H1 (cell line): ENCODE results near the gene TRAF5. TPM values are rescaled to one million over a fixed set of nuclear protein-coding genes. Genes with fewer than 3 reads are reported as not detected.

Experiments
- CTCF ChIA-PET: fragments of 300-600 bp; sonication (Branson Sonifier 250); formaldehyde crosslinking; loops from one replicate; lab custom pipeline; 2021; ENCODE audit not compliant: partially characterized antibody; lab: Charles Lee
- POLR2A ChIA-PET: fragments of 300-600 bp; sonication (Branson Sonifier 250); formaldehyde crosslinking; loops from one replicate; lab custom pipeline; 2021; ENCODE audit warnings: inconsistent platforms; ENCODE audit not compliant: partially characterized antibody; lab: Charles Lee
- DNase-seq, 2 experiments: peaks; one replicate each; pipeline versions ENCODE4 v3.0.0 to v3.0.0-alpha.2; 2010 to 2022; ENCODE audit warnings: low spot score in 2 of 2, low read depth in 1 of 2, mixed read lengths in 1 of 2
- FAIRE-seq: peaks from 2 replicates; lab custom pipeline; 2011; peaks lifted over from hg19 to GRCh38; lab: Jason Lieb, UNC
- H2AFZ ChIP-seq: 2 replicates; pipeline ENCODE4 v1.8.1; 2012; ENCODE audit warnings: low read length, inconsistent platforms
- H2AK5ac ChIP-seq: 2 replicates; pipeline ENCODE4 v1.6.1; 2013; ENCODE audit warnings: low read depth, low read length
- H2BK120ac ChIP-seq: replicated peaks from 2 replicates; pipeline ENCODE3; 2013; ENCODE audit warnings: low read depth, low read length, inconsistent platforms
- H2BK12ac ChIP-seq: 2 replicates; pipeline ENCODE4 v1.6.1; 2013; ENCODE audit warnings: low read depth, low read length
- H2BK15ac ChIP-seq: 2 replicates; pipeline ENCODE4 v1.6.1; 2013; ENCODE audit warnings: low read length
- H2BK20ac ChIP-seq: 2 replicates; pipeline ENCODE4 v1.6.1; 2013; ENCODE audit warnings: low read length
- H2BK5ac ChIP-seq: 2 replicates; pipeline ENCODE4 v1.6.1; 2013; ENCODE audit warnings: low read depth, low read length
- H3K14ac ChIP-seq: 2 replicates; pipeline ENCODE4 v1.6.1; 2013; ENCODE audit warnings: inconsistent platforms; ENCODE audit not compliant: insufficient read length
- H3K18ac ChIP-seq: 2 replicates; pipeline ENCODE4 v1.6.1; 2013; ENCODE audit warnings: low read length; ENCODE audit errors: extremely low read depth
- H3K23ac ChIP-seq: 2 replicates; pipeline ENCODE4 v1.6.1; 2013; ENCODE audit warnings: inconsistent platforms; ENCODE audit not compliant: insufficient read length
- H3K23me2 ChIP-seq: 2 replicates; pipeline ENCODE4 v1.6.1; 2013; ENCODE audit warnings: low read depth, low read length
- H3K27ac ChIP-seq: 2 replicates; pipeline ENCODE4 v1.6.1; 2011; ENCODE audit warnings: low read depth, low read length, inconsistent platforms
- H3K27me3 ChIP-seq, 4 experiments: replicated peaks in 1 of 4; 1 replicate in 1 of 4; 2 replicates in 3 of 4; pipeline versions ENCODE4 v1.6.1 to v1.8.1; 2011 to 2013; ENCODE audit warnings: low read length in 3 of 4, mild to moderate bottlenecking in 3 of 4, inconsistent platforms in 2 of 4, mixed read lengths in 2 of 4, moderate library complexity in 1 of 4; ENCODE audit not compliant: control insufficient read depth in 3 of 4, insufficient read depth in 3 of 4; ENCODE audit errors: extremely low read depth in 1 of 4
- H3K36me3 ChIP-seq, 4 experiments: 2 replicates each; pipeline versions ENCODE4 v1.6.1 to v1.8.1; 2011 to 2013; ENCODE audit warnings: mild to moderate bottlenecking in 4 of 4, low read length in 3 of 4, moderate library complexity in 2 of 4, control low read depth in 1 of 4, inconsistent platforms in 1 of 4; ENCODE audit not compliant: insufficient read depth in 4 of 4, control insufficient read depth in 2 of 4
- H3K4ac ChIP-seq: replicated peaks from 2 replicates; pipeline ENCODE3; 2013; ENCODE audit warnings: low read length, low read depth, mixed read lengths, inconsistent platforms; ENCODE audit not compliant: insufficient read length
- H3K4me1 ChIP-seq, 4 experiments: replicated peaks in 1 of 4; 1 replicate in 1 of 4; 2 replicates in 3 of 4; pipeline versions ENCODE4 v1.6.1 to v1.8.1; 2011 to 2013; ENCODE audit warnings: low read length in 3 of 4, inconsistent platforms in 2 of 4, mixed read lengths in 1 of 4; ENCODE audit not compliant: insufficient read depth in 4 of 4, control insufficient read depth in 3 of 4
- H3K4me2 ChIP-seq, 2 experiments: 2 replicates each; pipeline versions ENCODE4 v1.6.1 to v1.8.1; 2011 to 2013; ENCODE audit warnings: low read depth in 2 of 2, low read length in 2 of 2, control low read depth in 1 of 2, inconsistent platforms in 1 of 2, mild to moderate bottlenecking in 1 of 2; ENCODE audit not compliant: insufficient read depth in 1 of 2
- H3K4me3 ChIP-seq, 4 experiments: fragments of 200-600, 300-600 bp in 1 of 4; sonication (generic), shearing (Covaris generic), sonication (Bioruptor Twin) in 1 of 4; 2 replicates each; pipeline versions ENCODE4 v1.5.1 to v1.8.1; 2011 to 2016; ENCODE audit warnings: low read length in 4 of 4, low read depth in 3 of 4, control low read depth in 2 of 4, inconsistent platforms in 2 of 4, mild to moderate bottlenecking in 2 of 4, mixed read lengths in 1 of 4, moderate library complexity in 1 of 4; ENCODE audit not compliant: insufficient read depth in 2 of 4; ENCODE audit errors: extremely low read depth in 1 of 4
- H3K56ac ChIP-seq: replicated peaks from 2 replicates; pipeline ENCODE3; 2013; ENCODE audit warnings: low read depth, mild to moderate bottlenecking, mixed read lengths, low read length, inconsistent platforms; ENCODE audit not compliant: insufficient read length
- H3K79me1 ChIP-seq: 2 replicates; pipeline ENCODE4 v1.6.1; 2013; ENCODE audit warnings: low read depth, low read length, control low read depth
- H3K79me2 ChIP-seq, 2 experiments: 2 replicates each; pipeline versions ENCODE4 v1.6.1 to v1.8.1; 2012 to 2013; ENCODE audit warnings: low read length in 2 of 2, mild to moderate bottlenecking in 2 of 2, inconsistent platforms in 1 of 2; ENCODE audit not compliant: insufficient read depth in 2 of 2, control insufficient read depth in 1 of 2
- H3K9ac ChIP-seq, 4 experiments: replicated peaks in 1 of 4; 1 replicate in 1 of 4; 2 replicates in 3 of 4; pipeline versions ENCODE4 v1.6.1 to v1.8.1; 2011 to 2013; ENCODE audit warnings: low read depth in 3 of 4, low read length in 3 of 4, control low read depth in 2 of 4, mild to moderate bottlenecking in 2 of 4, moderate library complexity in 2 of 4, inconsistent platforms in 1 of 4; ENCODE audit errors: extremely low read depth in 1 of 4
- H3K9me3 ChIP-seq, 2 experiments: 2 replicates each; pipeline versions ENCODE4 v1.6.1 to v1.8.1; 2012 to 2013; ENCODE audit warnings: mild to moderate bottlenecking in 2 of 2, moderate library complexity in 2 of 2, control low read depth in 1 of 2, inconsistent platforms in 1 of 2, low read depth in 1 of 2, low read length in 1 of 2, mixed read lengths in 1 of 2; ENCODE audit not compliant: insufficient read depth in 2 of 2
- H4K20me1 ChIP-seq, 2 experiments: replicated peaks in 1 of 2; 2 replicates each; pipeline versions ENCODE3 to v1.8.1; 2011 to 2013; ENCODE audit warnings: inconsistent platforms in 2 of 2, low read length in 2 of 2, mild to moderate bottlenecking in 1 of 2; ENCODE audit not compliant: insufficient read depth in 2 of 2, control insufficient read depth in 1 of 2
- H4K5ac ChIP-seq: 2 replicates; pipeline ENCODE4 v1.6.1; 2013; ENCODE audit warnings: low read length, low read depth, mixed read lengths, inconsistent platforms; ENCODE audit not compliant: insufficient read length
- H4K8ac ChIP-seq: 2 replicates; pipeline ENCODE4 v1.8.0; 2013; ENCODE audit warnings: mild to moderate bottlenecking, moderate library complexity, low read length, inconsistent platforms; ENCODE audit not compliant: insufficient read depth; ENCODE audit errors: extremely low read depth
- H4K91ac ChIP-seq: replicated peaks from 2 replicates; pipeline ENCODE3; 2013; ENCODE audit warnings: low read length, mixed read lengths, inconsistent platforms; ENCODE audit not compliant: insufficient read length
- CHD1 ChIP-seq: IDR thresholded peaks from 2 replicates; pipeline ENCODE4 v1.6.1; 2012; ENCODE audit warnings: low read depth, low read length, improper control_type of control experiment
- CREB1 ChIP-seq: IDR thresholded peaks from 2 replicates; pipeline ENCODE4 v1.6.1; 2012; ENCODE audit warnings: inconsistent platforms
- CTCF ChIP-seq, 3 experiments: IDR thresholded peaks; 1 replicate in 2 of 3; 2 replicates in 1 of 3; pipeline versions ENCODE4 v1.5.1 to v1.6.1; 2011; ENCODE audit warnings: low read length in 3 of 3, mild to moderate bottlenecking in 3 of 3, inconsistent platforms in 2 of 3, low read depth in 1 of 3, moderate library complexity in 1 of 3; ENCODE audit not compliant: insufficient read depth in 1 of 3; ENCODE audit errors: control extremely low read depth in 1 of 3
- E2F6 ChIP-seq: IDR thresholded peaks from 2 replicates; pipeline ENCODE4 v1.6.1; 2012; ENCODE audit warnings: inconsistent platforms
- EGR1 ChIP-seq: IDR thresholded peaks from 2 replicates; pipeline ENCODE4 v1.6.1; 2011; ENCODE audit warnings: low read depth, low read length, borderline replicate concordance
- FOSL1 ChIP-seq: IDR thresholded peaks from 2 replicates; pipeline ENCODE4 v1.6.1; 2011; ENCODE audit warnings: mild to moderate bottlenecking, low read depth, low read length, moderate library complexity; ENCODE audit not compliant: insufficient read depth
- GABPA ChIP-seq: IDR thresholded peaks from 2 replicates; pipeline ENCODE4 v1.6.1; 2011; ENCODE audit warnings: mild to moderate bottlenecking, low read length, moderate library complexity, borderline replicate concordance; ENCODE audit not compliant: insufficient read depth
- NRF1 ChIP-seq: IDR thresholded peaks from 2 replicates; pipeline ENCODE4 v1.6.1; 2011; ENCODE audit warnings: mild to moderate bottlenecking, low read depth, low read length, improper control_type of control experiment
- PHF8 ChIP-seq: fragments of 200-600 bp; sonication (generic); conservative IDR thresholded peaks from 2 replicates; pipeline ENCODE4 v1.7.1; 2012; ENCODE audit warnings: low read depth, mild to moderate bottlenecking, inconsistent platforms, low read length, moderate library complexity
- RNF2 ChIP-seq: fragments of 200-900, 300-1000 bp; sonication (generic); IDR thresholded peaks from 2 replicates; pipeline ENCODE4 v1.7.1; 2016; ENCODE audit warnings: borderline replicate concordance, low read depth, mild to moderate bottlenecking, antibody characterized with exemption, low read length; ENCODE audit not compliant: poor library complexity, severe bottlenecking; ENCODE audit errors: missing control alignments
- SIX5 ChIP-seq: IDR thresholded peaks from 2 replicates; pipeline ENCODE4 v1.6.1; 2011; ENCODE audit warnings: mild to moderate bottlenecking, low read depth, low read length
- ZNF274 ChIP-seq: IDR thresholded peaks from 2 replicates; pipeline ENCODE4 v1.7.0; 2012; ENCODE audit warnings: low read length, borderline replicate concordance; ENCODE audit errors: extremely low read depth
- polyA plus RNA-seq, 7 experiments: library from polyadenylated mRNA; depleted of rRNA in 3 of 7; stranded (reverse) in 5 of 7; unstranded in 2 of 7; fragments of >200 nt in 5 of 7; fragments of 200-250 nt in 2 of 7; gene quantifications; 1 replicate in 5 of 7; 2 replicates in 1 of 7; 4 replicates in 1 of 7; pipeline versions ENCODE4 v1.2.1 to v1.2.3, GENCODE V29; 2011 to 2013; ENCODE audit warnings: missing spikeins in 2 of 7, mixed read lengths in 2 of 7
- total RNA-seq: library from RNA; stranded (reverse); fragmentation: NEBNext Ultra II Directional; extraction: Animal tissue kit (Norgen Biotek cat#: 25700); gene quantifications from 2 replicates; pipeline ENCODE4 v1.2.1, GENCODE V29; 2021

The TRAF5 gene
- total and polyA plus RNA-seq, 2 of the 8 experiments (the other 6 are each of a cell fraction or from before 2014, with no cell fraction given) = 13.0 to 17.1 TPM

- H2BK12ac ChIP-seq = no peak overlapping the region
- H3K9me3 ChIP-seq = no peaks in the 10 kb centered on the region
- no peak overlapping the region for H2AFZ ChIP-seq
- no peak for DNase-seq
- no peak overlapping the region for H2AK5ac ChIP-seq
- no peak overlapping the region for H2BK20ac ChIP-seq
- ChIA-PET CTCF (no interaction called here), POLR2A (no interaction called here)
- no peak for FAIRE-seq
- H4K91ac ChIP-seq = no peak overlapping the region
- H3K27me3 ChIP-seq = no peaks in the 10 kb centered on the region
- no peak overlapping the region for H3K4me2 ChIP-seq
- H3K4me3 ChIP-seq = no peak overlapping the region
- no peak overlapping the region for H3K27ac ChIP-seq
- H4K20me1 ChIP-seq = peaks cover 0 to 2% of the 10 kb centered on the region in 2 experiments
- no peaks in the 10 kb centered on the region for H3K23me2 ChIP-seq
- no peak overlapping the region for H3K18ac ChIP-seq
- H2BK5ac ChIP-seq = no peak overlapping the region
- peaks cover 0 to 9% (median 0%) of the 10 kb centered on the region in 4 experiments; a peak in 2 of 8 replicates for H3K36me3 ChIP-seq
- H3K4me1 ChIP-seq = no peaks in the 10 kb centered on the region
- H3K14ac ChIP-seq = no peak overlapping the region
- H3K9ac ChIP-seq = no peak overlapping the region
- H2BK120ac ChIP-seq = no peak overlapping the region
- no peak overlapping the region for H4K8ac ChIP-seq
- no peak overlapping the region for H3K4ac ChIP-seq
- no peak overlapping the region for H3K23ac ChIP-seq
- no peaks in the 10 kb centered on the region for H3K79me2 ChIP-seq
- no peaks in the 10 kb centered on the region for H3K79me1 ChIP-seq
- no peak overlapping the region for H4K5ac ChIP-seq
- no peak overlapping the region for H2BK15ac ChIP-seq
- no peak overlapping the region for H3K56ac ChIP-seq
- TF ChIP-seq CHD1 (no peak), PHF8 (no peak), E2F6 (no peak), SIX5 (no peak), EGR1 (no peak), GABPA (no peak), CTCF (IDR thresholded peaks at IDR 0.05; ENCODE audit: control extremely low read depth in 1 of 3, insufficient read depth in 1 of 3, low read depth in 1 of 3, low read length in 3 of 3) (no peak), FOSL1 (no peak), RNF2 (no peak), ZNF274 (no peak), NRF1 (no peak), CREB1 (no peak)
These were observed 6.7 kb upstream of the TRAF5 start for GRCh38 chr1:211319892-211320291.
